CD4-positive, alpha-beta T cell treated with Interleukin-6 for 4 hours (primary cell): ENCODE data around the gene ABT1.

Experiments used
- DNase-seq: peaks from one replicate; pipeline ENCODE4 v3.0.0-alpha.2; 2020; ENCODE audit warnings: mixed read lengths

ABT1 gene

GRCh38 chr6:26575494-26575939 is 21.2 kb upstream of the ABT1 start:
- DNase-seq: no peak

- DNase-seq: no peak
Measured at GRCh38 chr6:26576407-26576843, 20.3 kb upstream of the ABT1 start.

- peak; percentile 64 for DNase-seq
Measured at GRCh38 chr6:26576929-26577719, 19.6 kb upstream of the ABT1 start.

GRCh38 chr6:26577720-26578072 is 19.1 kb upstream of the ABT1 start:
- no peak for DNase-seq

GRCh38 chr6:26578279-26578678 is 18.5 kb upstream of the ABT1 start:
- no peak for DNase-seq

GRCh38 chr6:26578741-26579140 is 18.0 kb upstream of the ABT1 start:
- DNase-seq: no peak

- DNase-seq: no peak
Measured at GRCh38 chr6:26581164-26581915, 15.4 kb upstream of the ABT1 start.

GRCh38 chr6:26588965-26589364 is 7.8 kb upstream of the ABT1 start:
- no peak for DNase-seq

- DNase-seq: no peak
Measured at GRCh38 chr6:26592649-26593048, 4.1 kb upstream of the ABT1 start.

- DNase-seq: no peak
Measured at GRCh38 chr6:26593278-26594130, 3.2 kb upstream of the ABT1 start.

- DNase-seq: no peak
Measured at GRCh38 chr6:26594131-26594498, 2.6 kb upstream of the ABT1 start.

- no peak for DNase-seq
Measured at GRCh38 chr6:26594730-26595632, 1.8 kb upstream of the ABT1 start.

- peak; percentile 91 for DNase-seq
Measured at GRCh38 chr6:26595669-26596269, 984 bp upstream of the ABT1 start.

GRCh38 chr6:26597389-26597766 is 625 bp downstream of the ABT1 start:
- no peak for DNase-seq

GRCh38 chr6:26597821-26598220 is 1.1 kb downstream of the ABT1 start:
- DNase-seq: no peak

- no peak for DNase-seq
Measured at GRCh38 chr6:26598267-26598666, 1.5 kb downstream of the ABT1 start.

- no peak for DNase-seq
Measured at GRCh38 chr6:26599134-26599533, 2.4 kb downstream of the ABT1 start.

- no peak for DNase-seq
Measured at GRCh38 chr6:26599591-26599990, 2.8 kb downstream of the ABT1 start.

- no peak for DNase-seq
Measured at GRCh38 chr6:26600759-26601158, 4.0 kb downstream of the ABT1 start.

GRCh38 chr6:26602262-26602661 is 5.5 kb downstream of the ABT1 start:
- no peak for DNase-seq

GRCh38 chr6:26604026-26604425 is 7.3 kb downstream of the ABT1 start:
- DNase-seq: no peak

- no peak for DNase-seq
Measured at GRCh38 chr6:26604797-26605196, 8.0 kb downstream of the ABT1 start.
